Myometrial cell (primary cell): Measurements from ENCODE around the gene PLAGL2. TPM values are rescaled to one million over a fixed set of nuclear protein-coding genes. Genes with fewer than 3 reads are reported as not detected.

Source experiments
- total RNA-seq: library from RNA; depleted of rRNA; stranded (reverse); fragments of >200 nt; gene quantifications from 2 replicates; pipeline ENCODE4 v1.2.3, GENCODE V29; 2015

The PLAGL2 gene, protein sequence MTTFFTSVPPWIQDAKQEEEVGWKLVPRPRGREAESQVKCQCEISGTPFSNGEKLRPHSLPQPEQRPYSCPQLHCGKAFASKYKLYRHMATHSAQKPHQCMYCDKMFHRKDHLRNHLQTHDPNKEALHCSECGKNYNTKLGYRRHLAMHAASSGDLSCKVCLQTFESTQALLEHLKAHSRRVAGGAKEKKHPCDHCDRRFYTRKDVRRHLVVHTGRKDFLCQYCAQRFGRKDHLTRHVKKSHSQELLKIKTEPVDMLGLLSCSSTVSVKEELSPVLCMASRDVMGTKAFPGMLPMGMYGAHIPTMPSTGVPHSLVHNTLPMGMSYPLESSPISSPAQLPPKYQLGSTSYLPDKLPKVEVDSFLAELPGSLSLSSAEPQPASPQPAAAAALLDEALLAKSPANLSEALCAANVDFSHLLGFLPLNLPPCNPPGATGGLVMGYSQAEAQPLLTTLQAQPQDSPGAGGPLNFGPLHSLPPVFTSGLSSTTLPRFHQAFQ
- 3.7 and 5.1 TPM in 2 replicates for total RNA-seq

DNA sequence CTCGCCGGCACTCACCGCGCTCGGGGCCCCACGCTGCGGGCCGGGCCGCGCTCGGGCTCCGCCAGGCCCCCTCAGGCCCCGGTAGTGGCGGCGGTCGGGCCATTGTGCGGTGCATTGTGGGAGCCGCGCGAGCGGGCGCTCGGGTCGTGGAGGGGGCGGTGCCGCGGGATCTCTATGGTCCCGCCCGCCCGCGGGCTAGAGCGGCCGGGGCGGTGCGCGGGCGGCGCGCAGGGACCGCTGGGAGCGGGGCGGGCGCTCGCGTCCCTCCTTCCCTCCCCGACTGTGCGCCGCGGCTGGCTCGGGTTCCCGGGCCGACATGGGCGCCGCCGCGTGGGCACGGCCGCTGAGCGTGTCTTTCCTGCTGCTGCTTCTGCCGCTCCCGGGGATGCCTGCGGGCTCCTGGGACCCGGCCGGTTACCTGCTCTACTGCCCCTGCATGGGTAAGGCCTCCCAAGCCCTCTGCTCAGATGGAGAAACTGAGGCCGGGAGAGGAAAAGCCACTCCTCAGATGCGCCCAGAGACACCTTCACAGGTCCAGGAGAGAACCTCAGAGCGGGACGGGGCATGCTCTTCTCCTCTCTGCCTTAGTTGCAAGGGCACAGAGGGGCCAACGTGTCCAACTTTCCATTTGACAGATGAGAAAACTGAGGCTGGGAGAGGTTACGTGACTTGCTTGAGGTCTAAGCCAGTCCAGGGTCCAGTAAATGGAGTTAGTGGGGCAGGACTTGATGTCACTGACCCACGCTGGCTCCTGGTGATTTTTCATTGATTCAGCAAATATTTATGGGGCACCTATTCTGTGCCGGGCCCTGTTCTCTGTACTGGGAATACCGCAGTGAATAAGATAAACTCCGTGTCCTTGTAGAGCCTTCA lies at the start of gene PLAGL2, which contains the start of gene POFUT1:
TSS of gene PLAGL2 (minus strand) at position 118 of the 873 bp plus-strand sequence. CDS start 5,565 bp downstream, outside the sequence.
TSS of gene POFUT1 (plus strand) at position 255 of the 873 bp plus-strand sequence. CDS start at position 317, 62 bp downstream.

Other genes starting within 250 kb of the PLAGL2 start
- not detected in 2 replicates for gene XKR7, start 239.6 kb downstream of the PLAGL2 start, total RNA-seq
- not detected in 2 replicates for gene CCM2L, start 197.3 kb downstream of the PLAGL2 start, total RNA-seq
- not detected in 2 replicates for gene HCK, start 155.5 kb downstream of the PLAGL2 start, total RNA-seq
- 35.7 and 40.4 TPM in 2 replicates for gene TM9SF4, start 98.0 kb downstream of the PLAGL2 start, total RNA-seq
- gene POFUT1, start 137 bp upstream of the PLAGL2 start, total RNA-seq, result 63.4 and 78.7 TPM in 2 replicates
- 24.5 and 26.9 TPM in 2 replicates for gene KIF3B, start 69.9 kb upstream of the PLAGL2 start, total RNA-seq
- gene ASXL1, start 150.6 kb upstream of the PLAGL2 start, total RNA-seq, result 20.9 and 21.3 TPM in 2 replicates